T-helper 1 cell treated with Interleukin-12 subunit alpha and Interleukin-12 subunit beta and Interleukin-4 antibody, amounts not matched to agents 30 ng/mL and 1 ng/mL, for 36 hours (primary cell): Measurements from ENCODE around the gene DGAT2L6. TPM values are rescaled to one million over a fixed set of nuclear protein-coding genes. Genes with fewer than 3 reads are reported as not detected.

Experiments
- intact Hi-C: fragments of 100-400 bp; cut with micrococcal nuclease; formaldehyde crosslinking; loops from one replicate; pipeline ENCODE4 v1.15.1; 2024
- total RNA-seq: library from RNA; stranded (reverse); gene quantifications from 2 replicates; pipeline ENCODE4 v1.2.3, GENCODE V29; 2022

DGAT2L6 gene, protein sequence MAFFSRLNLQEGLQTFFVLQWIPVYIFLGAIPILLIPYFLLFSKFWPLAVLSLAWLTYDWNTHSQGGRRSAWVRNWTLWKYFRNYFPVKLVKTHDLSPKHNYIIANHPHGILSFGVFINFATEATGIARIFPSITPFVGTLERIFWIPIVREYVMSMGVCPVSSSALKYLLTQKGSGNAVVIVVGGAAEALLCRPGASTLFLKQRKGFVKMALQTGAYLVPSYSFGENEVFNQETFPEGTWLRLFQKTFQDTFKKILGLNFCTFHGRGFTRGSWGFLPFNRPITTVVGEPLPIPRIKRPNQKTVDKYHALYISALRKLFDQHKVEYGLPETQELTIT
- total RNA-seq = not detected in 2 replicates

DNA sequence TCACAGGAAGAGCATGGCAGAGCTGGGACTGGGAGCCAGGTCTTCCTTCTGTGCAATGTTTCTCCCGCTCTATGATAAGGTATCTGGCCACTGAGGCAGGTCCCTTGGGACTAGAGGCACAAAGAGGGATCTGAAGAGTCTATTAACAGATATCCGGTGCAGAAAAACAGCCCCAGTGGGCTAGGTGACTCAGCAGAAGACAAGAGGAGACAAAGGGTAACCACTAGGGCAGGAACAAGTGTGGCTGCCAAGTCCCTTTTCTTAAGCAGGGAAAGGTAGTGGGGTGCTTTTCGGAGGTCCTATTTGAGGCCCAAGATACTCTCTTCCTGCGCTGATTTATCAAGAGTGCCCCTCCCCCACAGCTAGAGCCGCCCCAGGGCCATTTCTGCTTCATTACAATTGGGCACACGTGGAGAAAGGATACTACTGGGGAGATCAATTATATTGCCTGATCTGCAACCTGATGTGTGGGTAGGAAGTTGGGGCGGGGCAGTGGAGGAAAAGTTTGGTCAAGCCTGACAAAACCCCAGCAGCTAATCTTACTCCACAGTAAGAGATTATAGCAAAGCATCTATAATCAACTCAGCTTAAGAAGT lies at the start of gene DGAT2L6:
Gene DGAT2L6, plus strand, starts transcription at position 546 of the 596 bp plus-strand sequence. CDS start 100 bp downstream, outside the sequence.
- intact Hi-C loops = no loop called here

DNA sequence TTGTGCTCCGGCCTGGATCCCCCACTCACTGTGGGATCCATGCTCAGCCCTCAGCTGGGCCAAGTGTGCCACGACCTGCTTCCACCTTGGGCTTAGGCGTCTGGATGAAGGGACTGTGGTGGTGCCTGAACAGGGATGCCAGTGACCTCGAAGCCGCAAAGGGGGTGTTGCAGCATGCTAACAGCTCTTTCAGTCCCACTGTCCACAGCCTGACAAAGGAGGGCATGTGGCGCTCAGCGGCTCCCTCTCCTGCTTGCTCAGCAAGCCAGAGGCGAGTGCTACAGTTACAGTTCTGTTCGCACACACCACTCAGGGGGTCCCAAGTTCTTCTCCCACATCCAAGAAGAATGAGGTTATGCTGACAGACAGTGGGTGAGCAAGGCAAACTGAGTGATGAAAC lies 49.2 kb upstream of the DGAT2L6 start:
- intact Hi-C loops = no loop called here

DNA sequence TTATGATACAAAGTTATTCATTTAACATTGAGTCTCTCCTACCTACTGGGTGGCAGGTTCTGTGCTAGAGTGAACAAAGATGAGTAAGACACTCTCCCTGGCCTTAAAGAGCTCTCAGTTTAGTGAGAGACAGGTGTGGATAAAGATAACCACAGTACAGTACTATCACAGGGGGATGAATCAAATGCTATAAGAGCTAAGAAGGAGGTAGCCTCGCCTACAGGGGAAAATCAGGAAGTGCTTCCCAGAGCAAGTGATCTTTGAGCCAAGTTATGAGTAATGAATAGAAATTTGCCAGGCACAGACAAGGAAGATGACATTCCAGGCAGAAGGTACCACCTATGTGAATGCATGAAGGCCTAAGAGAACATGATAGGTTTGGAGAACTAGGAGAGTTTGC lies 47.5 kb upstream of the DGAT2L6 start:
- intact Hi-C loops = loop anchor here (5.0 to 10.0 kb wide), 4 partner anchors 422 to 1125 kb away; partner anchors contain the start of genes IL2RG, MED12 and ZMYM3

DNA sequence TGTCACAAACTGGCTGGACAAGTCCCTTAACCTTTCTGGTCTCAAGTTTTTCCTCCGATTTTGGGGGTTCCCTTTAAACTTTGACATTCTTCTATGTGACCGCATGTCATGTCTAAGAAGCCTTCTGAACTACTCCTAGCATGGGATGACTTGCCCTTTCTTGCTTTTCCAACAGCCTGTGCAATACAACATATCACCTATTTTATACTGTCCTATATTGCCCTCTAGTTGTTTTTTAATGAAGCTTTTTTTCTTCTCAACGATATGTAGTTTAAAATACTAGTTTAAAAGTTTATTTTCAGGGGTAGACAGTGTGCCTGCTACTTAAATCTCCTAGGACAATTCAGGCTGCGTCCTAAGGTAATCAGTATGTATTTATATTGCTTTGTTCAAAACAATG lies 45.1 kb upstream of the DGAT2L6 start:
- intact Hi-C loops = loop anchor here (2.0 to 10.0 kb wide), 9 partner anchors 35 to 1123 kb away; partner anchors contain the start of genes IL2RG, MED12, PJA1 and ZMYM3

DNA sequence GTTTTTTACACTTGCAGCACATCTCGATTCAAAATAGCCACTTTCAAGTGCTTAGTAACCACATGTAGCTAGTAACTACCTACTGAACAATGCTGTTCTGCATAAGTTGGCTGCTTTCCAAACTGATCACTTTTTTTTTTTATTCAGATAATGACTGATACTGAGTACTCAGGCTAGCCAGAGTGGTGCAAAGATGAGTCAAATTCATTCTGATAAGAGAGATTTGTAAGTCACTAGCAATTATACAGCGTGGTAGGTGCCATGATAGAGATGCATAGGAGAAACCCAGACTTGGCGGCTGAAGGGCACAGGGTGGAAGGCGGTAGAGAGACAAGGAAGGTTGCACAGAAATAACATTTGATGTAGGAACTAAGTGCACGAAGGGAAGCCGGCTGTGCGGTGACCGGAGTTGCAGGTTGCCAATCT lies 44.4 kb upstream of the DGAT2L6 start:
- intact Hi-C loops = loop anchor here (1.0 to 10.0 kb wide), 16 partner anchors 36 to 1305 kb away; partner anchors contain the start of genes IL2RG, MED12, PDZD11 and PJA1

DNA sequence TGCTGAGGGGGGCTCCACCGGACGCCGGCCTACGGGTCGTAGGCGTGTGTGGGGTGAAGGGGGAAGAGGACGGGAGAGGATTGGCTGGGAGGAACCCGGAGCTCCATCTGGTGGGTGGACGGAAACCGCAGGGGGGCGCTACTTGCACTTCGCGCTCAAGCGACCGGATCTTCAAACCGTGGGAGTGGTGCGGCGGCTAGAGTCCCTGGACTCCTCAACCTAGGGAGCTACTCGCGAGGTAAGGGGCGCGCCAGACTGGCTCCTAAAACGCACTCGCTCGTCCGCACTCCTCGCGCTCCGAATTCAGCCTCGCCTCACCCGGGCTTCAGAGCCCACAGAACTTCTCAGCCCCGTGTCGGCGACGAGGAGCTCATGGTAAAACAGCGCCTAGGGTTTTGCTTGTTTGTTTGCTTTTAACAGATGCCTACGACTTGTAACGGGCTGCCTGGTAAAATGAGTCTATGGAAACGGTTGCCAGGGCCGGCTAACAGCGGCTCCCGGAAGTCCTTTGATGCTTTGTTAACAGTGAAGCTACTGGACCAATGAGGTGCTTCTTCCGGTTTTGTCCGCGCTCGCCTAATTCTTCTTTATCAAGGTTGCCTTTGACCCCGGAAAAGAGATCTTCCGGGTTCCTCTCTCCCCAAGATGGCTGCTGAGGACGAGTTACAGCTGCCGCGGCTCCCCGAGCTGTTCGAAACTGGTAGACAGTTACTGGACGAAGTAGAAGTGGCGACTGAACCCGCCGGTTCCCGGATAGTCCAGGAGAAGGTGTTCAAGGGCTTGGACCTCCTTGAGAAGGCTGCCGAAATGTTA lies 43.8 kb upstream of the DGAT2L6 start, which contains the start of gene IGBP1:
Gene IGBP1, plus strand, starts transcription at position 145 of the 813 bp plus-strand sequence. Its CDS starts 501 bp downstream, at position 646.
- intact Hi-C loops = loop anchor here (1.0 to 10.0 kb wide), 16 partner anchors 37 to 1305 kb away; partner anchors contain the start of genes IL2RG, MED12, PDZD11 and PJA1

DNA sequence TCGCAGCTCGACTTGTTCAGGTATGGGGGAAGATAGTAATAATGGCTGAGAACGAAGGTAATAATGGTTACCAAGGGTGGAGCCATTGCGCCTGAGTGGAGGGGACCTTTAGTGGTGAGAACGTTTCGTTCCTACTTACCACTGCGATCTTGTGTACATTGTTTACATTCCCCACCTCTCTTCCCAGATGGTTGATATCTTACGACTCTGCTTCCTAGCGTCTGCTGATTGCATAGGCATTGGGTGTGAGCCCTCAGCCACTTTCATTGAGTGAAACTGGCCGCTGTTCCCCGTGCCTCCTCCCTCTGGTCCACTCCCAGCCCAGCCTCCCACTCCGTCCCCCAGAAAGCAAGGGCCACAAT lies 43.2 kb upstream of the DGAT2L6 start:
- intact Hi-C loops = loop anchor here (5.0 to 10.0 kb wide), 4 partner anchors 418 to 1121 kb away; partner anchors contain the start of genes IL2RG, MED12 and ZMYM3

DNA sequence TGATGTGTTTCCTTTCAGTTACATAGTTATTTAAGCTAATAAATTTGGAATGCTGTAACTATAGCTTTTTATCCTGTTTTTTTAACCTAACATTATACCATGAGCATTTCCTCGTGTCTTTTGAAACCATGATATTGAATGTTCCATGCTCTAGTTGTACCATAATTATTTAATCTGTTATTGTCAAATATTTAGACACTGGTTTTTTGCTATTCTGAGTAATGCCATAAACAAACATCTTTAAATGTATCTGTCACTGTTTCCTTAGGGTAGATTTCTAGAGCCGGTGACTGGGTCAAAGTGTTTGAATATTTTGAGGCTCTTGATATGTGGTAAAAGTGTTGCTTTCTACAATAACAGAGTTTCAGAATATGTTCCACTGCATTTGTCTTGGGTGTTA lies 38.7 kb upstream of the DGAT2L6 start:
- intact Hi-C loops = loop anchor here (10.0 kb wide), 3 partner anchors 526 to 1116 kb away; partner anchors contain the start of genes IL2RG, MED12 and ZMYM3

DNA sequence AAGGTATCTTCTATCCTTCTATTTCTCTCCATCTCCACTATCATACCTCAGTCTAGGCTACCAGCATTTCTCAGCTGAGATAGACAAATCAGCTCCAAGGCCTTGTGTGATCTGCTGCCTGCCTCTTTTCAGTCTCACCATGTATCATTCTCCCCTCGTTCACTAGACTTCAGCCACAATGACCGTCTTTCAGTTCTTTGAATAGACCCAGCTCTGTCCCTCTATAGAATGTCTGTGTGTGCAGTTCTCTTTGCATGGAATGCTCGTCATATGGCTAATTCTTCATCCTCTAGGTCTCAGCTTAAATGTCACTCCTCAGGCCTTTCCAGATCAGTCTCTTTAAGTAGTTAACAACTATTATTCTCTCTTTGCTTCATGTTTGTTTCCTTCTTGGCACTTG lies 37.5 kb upstream of the DGAT2L6 start:
- intact Hi-C loops = loop anchor here (10.0 kb wide), 3 partner anchors 525 to 1115 kb away; partner anchors contain the start of genes IL2RG, MED12 and ZMYM3

DNA sequence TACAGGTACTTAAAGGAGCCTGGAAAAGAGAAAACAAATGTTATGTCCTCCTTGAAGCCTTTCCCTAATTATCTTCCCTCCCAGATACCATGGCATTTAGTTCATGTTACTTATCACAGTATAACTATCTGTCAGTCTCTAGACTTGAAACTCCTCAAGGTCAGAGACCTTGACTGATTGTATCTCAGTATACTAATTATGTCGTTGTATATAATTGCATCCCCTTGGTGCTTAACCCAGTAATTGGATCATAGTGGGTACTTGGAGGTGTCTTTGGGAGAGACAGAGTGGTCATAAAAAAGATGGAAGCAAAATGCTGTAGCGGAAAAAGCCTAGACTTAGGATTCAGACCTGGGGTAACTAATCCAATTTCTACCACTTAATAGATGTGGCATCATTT lies 35.9 kb upstream of the DGAT2L6 start:
- intact Hi-C loops = no loop called here

DNA sequence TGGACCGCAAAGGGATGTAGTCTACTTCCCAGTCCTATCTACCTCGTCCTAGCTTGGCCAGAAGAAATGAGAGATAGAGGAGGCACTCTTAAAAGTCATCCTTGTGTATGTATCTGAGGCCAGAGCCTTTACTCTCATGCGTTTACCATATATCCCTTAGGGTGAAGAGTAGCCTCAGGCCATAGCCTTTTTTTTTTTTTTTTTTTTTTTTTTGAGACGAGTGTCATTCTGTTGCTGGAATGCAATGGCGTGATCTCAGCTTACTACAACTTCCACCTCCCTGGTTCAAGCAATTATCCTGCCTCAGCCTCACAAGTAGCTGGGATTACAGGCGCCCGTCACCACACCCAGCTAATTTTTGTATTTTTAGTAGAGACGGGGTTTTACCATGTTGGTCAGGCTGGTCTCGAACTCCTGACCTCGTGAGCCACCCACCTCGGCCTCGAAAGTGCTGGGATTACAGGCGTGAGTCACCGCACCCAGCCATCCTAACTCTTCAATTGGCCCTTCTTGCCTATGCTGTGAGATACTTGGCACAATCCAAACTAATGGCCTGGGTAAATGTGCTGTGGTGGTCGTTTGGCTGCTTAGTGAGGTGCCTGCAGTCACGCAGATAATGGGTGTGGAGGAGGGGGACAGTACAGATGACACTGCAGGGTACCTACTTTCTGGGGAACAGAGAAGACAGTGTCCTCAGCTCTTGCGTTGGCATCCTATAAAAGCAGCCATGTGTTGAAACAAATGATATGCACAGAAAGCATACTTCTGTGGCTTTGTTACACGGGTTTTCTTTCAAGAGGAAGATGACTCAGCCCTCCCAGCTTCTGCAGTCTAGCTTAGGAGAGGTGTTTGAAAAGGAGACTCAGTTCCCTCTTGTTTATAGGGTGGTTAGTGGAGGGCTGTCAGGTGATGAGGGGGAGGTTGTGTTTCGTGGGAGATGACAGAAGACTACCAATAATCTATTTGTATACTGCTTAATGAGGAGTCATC lies 10.4 kb upstream of the DGAT2L6 start:
- intact Hi-C loops = no loop called here

DNA sequence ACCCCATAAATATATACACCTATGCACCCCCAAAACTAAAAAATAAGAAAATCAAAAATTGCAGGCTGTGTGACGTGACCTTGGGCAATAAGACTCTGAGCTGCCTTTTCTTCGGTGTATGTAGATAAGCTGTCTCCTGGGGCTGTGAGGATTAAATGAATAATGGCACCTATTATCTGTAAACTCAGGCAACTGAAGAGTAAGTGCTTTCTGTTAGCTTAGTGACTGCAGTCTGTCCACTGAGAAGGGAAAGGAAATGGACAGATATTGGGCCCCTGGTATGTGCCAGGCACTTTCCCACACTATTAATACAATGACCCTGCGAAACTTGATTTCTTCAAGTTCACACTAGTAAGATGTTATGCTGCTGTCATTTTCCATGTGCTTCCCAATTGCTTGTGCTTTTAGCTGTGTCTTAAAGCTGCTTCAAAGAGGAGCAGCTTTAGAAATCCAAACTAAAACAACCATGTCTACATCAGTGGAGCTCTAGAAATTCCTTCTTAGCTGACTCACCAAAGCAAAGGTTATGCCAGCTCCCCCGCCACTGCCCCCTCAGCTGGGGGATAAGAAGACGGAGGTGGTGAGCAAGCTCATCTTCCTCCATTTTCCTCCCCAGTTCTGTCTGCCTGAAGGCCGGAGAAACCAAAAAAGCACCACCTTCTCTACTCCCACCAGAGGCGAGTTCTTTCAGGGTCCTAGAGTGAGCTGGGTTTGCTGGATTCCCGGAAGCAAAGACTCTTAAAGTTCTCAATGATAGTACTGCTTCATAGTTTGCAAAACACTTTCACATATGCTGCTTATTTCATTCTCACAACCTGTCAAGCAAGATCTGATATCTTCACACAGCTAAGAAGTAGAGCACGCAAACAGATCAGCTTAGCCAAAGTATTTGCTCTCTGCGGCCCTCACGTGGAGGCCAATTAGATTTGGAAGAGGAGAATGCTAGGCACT lies 8.8 kb upstream of the DGAT2L6 start:
- intact Hi-C loops = no loop called here

DNA sequence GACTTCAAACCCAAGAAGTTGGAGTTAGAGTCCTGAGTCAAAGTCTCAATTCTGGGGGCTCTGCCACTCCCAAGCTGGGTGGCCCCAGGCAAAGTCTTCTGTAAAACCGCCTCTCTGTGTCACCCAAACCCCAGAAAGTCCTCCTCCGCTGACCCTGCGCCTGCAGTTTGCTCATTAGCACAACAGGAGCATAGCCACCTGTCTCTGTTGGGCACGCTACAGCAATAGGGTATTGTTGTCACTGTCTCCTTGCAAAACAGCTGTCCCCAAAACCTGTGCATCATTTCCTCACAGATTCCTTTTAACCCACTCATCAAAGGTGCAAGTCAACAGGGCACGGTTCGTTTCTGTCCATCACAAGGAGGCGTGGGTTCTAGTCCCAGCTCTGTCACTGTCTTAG lies 8.0 kb upstream of the DGAT2L6 start:
- intact Hi-C loops = no loop called here

DNA sequence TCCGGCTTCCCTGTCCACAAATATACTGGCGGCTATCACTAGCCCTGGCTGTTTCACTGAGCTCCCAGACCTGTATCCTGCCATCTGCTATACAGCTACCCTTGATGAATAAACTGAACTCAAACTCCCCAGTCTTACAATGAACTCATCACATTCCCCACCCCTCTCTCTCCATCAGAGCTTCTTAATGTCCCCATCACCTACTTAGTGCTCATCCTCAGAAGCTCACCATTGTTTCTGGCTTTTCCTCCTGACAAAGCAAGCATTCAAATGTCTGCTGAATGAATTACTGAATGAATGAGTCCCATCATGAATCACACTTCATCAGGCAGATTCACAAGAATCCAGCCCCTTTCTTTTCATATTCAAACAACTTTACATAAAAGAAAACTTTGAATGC lies 5.7 kb upstream of the DGAT2L6 start:
- intact Hi-C loops = no loop called here

DNA sequence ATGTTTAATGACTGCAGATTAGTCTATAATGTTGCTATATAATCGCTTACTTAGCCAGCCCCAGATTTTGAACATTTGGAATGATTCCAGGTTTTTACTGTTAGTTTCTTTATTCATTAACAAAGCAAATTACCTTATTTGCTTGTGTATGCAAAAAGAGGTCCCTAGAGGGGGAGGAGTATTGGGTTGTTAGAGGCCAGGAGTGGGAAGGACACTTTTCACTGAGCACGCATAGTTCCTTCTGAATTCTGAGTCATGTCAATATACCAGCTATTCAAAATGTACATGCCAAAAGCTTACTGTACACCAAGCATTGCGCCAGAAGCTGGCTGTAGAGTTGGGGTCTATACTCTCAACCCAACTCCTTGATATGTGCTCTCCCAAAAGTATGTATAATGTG lies 5.1 kb upstream of the DGAT2L6 start:
- intact Hi-C loops = no loop called here

DNA sequence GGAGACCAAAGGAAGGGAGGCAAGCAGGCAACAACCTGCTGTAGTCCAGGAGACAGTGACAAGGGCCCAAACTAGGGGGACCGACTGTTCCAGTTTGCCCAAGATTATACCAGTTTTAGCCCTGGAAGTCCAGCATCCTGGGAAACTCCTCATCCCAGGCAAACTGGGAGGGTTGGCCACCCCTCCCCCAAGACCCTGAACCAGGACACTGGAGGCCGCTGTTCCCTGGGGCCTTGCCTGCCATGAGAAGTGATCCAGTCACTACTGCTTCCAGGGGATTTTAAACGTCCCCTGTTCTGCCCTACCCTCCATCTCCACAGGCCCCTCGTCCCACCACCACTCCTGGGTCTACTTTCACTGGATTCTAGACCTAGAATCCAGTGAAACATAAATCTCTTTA lies 4.3 kb upstream of the DGAT2L6 start:
- intact Hi-C loops = no loop called here

DNA sequence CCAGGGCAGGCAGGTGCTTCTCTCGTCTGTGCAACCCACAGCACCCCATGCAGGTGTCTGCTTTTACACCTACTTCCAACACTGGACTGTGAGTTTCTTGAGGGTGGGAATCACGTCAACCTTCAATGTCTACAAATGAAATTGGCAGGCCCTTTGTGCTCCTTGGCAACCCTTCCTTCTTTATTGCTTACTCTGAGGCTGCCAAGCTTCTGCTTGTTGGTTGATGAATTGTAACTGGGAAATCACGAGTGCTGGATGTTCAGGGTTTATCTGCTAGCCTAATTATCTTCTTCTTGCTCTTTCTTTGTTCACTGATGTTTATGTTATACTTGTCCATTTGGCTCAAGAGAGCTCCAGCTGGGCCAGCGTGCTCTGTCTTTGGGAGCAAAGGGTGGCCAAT lies 2.5 kb upstream of the DGAT2L6 start:
- intact Hi-C loops = no loop called here

DNA sequence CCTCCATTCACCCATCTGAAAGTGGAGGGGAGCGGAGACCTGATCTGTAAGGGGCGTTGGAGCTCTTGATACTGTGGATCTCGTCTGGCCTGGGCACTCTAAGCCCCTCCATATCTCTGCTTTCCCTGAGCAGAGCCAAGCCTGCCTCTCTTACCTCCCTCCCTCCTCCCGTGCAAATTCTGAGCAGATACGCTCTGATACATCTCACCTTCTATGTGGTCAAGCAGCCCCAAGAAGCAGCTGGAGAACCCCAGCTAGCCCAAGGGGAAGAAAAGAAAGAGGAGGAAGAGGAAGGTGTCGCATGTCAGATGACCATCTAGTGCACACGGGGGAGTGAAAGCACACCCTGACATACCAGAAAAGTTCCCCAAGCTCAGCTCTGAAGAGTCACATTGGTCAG lies 1.9 kb upstream of the DGAT2L6 start:
- intact Hi-C loops = no loop called here

DNA sequence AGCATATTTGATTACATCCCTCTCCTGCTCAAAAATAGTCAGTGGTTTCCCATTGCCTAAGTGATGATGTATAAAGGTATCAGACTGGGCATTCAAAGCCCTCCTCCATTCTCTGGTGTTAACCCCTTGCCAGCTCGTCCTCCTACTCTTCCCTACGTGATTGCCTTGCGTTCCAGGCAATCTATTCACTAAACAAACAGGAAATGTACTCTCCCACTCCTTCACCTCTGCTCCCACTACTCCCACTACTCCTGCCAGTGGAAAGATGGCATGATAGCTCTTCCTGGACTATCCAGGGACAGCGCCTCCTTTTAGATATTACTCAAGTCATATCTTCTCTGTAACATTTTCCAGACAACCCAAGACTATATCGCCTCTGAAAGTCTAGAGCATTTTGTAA lies 5.8 kb downstream of the DGAT2L6 start:
- intact Hi-C loops = no loop called here
